Ishikawa (cell line): ENCODE data around the gene B3GALT5.

Experiments used
- CREB1 ChIP-seq: IDR thresholded peaks from 2 replicates; pipeline ENCODE4 v1.6.1; 2012; ENCODE audit warnings: low read depth
- EP300 ChIP-seq: IDR thresholded peaks from 2 replicates; pipeline ENCODE4 v1.6.1; 2012; ENCODE audit warnings: borderline replicate concordance
- RAD21 ChIP-seq: IDR thresholded peaks from 2 replicates; pipeline ENCODE4 v1.6.1; 2012; ENCODE audit warnings: low read depth
- TAF1 ChIP-seq: IDR thresholded peaks from 2 replicates; pipeline ENCODE4 v1.6.1; 2012; ENCODE audit warnings: low read depth, mild to moderate bottlenecking
- TCF12 ChIP-seq: IDR thresholded peaks from 2 replicates; pipeline ENCODE4 v1.6.1; 2012; ENCODE audit warnings: low read depth
- ZBTB7A ChIP-seq: IDR thresholded peaks from 2 replicates; pipeline ENCODE4 v1.6.1; 2012; ENCODE audit warnings: low read depth
- TF ChIP-seq, protein P1 (sequence below): IDR thresholded peaks from 2 replicates; pipeline ENCODE4 v1.6.1; 2012
- TF ChIP-seq, protein P2 (sequence below): IDR thresholded peaks from 2 replicates; pipeline ENCODE4 v1.6.1; 2012; ENCODE audit warnings: low read depth, mild to moderate bottlenecking

DNA sequence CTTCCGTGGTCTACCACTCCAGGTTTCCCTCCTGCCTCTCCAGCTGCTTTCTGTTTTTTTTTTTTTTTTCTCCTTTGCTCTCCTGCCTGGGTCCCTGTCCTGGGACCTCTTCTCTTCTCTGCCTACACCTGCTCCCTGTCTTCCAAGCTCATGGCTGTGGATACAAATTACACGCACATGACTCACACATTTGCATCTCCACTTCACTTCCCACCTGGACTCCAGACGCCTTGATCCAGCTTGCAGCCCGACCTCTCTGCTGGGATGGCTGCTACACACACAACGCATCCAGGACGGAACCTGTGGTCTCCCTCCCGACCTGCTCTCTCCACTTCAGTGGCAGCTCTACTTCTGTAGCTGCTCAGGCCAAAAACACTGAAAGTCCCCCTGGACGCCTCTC is 44.4 kb upstream of the B3GALT5 start:
- TF ChIP-seq, protein P1, sequence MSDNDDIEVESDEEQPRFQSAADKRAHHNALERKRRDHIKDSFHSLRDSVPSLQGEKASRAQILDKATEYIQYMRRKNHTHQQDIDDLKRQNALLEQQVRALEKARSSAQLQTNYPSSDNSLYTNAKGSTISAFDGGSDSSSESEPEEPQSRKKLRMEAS: no peak
- TF ChIP-seq TAF1 (no peak), ZBTB7A (no peak), CREB1 (no peak), EP300 (no peak), TCF12 (no peak), RAD21 (no peak)
- TF ChIP-seq, protein P2, sequence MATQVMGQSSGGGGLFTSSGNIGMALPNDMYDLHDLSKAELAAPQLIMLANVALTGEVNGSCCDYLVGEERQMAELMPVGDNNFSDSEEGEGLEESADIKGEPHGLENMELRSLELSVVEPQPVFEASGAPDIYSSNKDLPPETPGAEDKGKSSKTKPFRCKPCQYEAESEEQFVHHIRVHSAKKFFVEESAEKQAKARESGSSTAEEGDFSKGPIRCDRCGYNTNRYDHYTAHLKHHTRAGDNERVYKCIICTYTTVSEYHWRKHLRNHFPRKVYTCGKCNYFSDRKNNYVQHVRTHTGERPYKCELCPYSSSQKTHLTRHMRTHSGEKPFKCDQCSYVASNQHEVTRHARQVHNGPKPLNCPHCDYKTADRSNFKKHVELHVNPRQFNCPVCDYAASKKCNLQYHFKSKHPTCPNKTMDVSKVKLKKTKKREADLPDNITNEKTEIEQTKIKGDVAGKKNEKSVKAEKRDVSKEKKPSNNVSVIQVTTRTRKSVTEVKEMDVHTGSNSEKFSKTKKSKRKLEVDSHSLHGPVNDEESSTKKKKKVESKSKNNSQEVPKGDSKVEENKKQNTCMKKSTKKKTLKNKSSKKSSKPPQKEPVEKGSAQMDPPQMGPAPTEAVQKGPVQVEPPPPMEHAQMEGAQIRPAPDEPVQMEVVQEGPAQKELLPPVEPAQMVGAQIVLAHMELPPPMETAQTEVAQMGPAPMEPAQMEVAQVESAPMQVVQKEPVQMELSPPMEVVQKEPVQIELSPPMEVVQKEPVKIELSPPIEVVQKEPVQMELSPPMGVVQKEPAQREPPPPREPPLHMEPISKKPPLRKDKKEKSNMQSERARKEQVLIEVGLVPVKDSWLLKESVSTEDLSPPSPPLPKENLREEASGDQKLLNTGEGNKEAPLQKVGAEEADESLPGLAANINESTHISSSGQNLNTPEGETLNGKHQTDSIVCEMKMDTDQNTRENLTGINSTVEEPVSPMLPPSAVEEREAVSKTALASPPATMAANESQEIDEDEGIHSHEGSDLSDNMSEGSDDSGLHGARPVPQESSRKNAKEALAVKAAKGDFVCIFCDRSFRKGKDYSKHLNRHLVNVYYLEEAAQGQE: no peak
